Neuronal stem cell (in vitro differentiated cells): Measurements from ENCODE around the gene ACKR2.
"Not testable (repeated sequence)": the region's sequence is repeated elsewhere in the genome, so short reads cannot be mapped to it uniquely, and the experiment has no call there.

Experiments
- DNase-seq: peaks from one replicate; pipeline ENCODE4 v3.0.0-alpha.2; 2013; ENCODE audit warnings: low spot score
- H2AFZ ChIP-seq: one replicate; pipeline ENCODE4 v1.6.1; 2013; ENCODE audit warnings: mild to moderate bottlenecking, low read length, inconsistent platforms
- H2AK5ac ChIP-seq: 2 replicates; pipeline ENCODE4 v1.6.1; 2013; ENCODE audit warnings: low read depth, mild to moderate bottlenecking, inconsistent platforms, low read length, moderate library complexity, mixed read lengths
- H2BK120ac ChIP-seq: 2 replicates; pipeline ENCODE4 v1.6.1; 2013; ENCODE audit warnings: low read depth, mild to moderate bottlenecking, inconsistent platforms, low read length, moderate library complexity, mixed read lengths
- H2BK12ac ChIP-seq: one replicate; pipeline ENCODE4 v1.6.1; 2013; ENCODE audit warnings: low read length, inconsistent platforms
- H2BK15ac ChIP-seq: 2 replicates; pipeline ENCODE4 v1.6.1; 2013; ENCODE audit warnings: mild to moderate bottlenecking, low read length, inconsistent platforms, mixed read lengths
- H2BK5ac ChIP-seq: one replicate; pipeline ENCODE4 v1.6.1; 2013; ENCODE audit warnings: inconsistent platforms, mild to moderate bottlenecking, low read length, moderate library complexity
- H3K14ac ChIP-seq: one replicate; pipeline ENCODE4 v1.6.1; 2013; ENCODE audit warnings: low read length, inconsistent platforms
- H3K18ac ChIP-seq: 2 replicates; pipeline ENCODE4 v1.6.1; 2013; ENCODE audit warnings: low read length, inconsistent platforms
- H3K23ac ChIP-seq: 2 replicates; pipeline ENCODE4 v1.6.1; 2013; ENCODE audit warnings: low read depth, mild to moderate bottlenecking, mixed read lengths, low read length, inconsistent platforms; ENCODE audit not compliant: poor library complexity
- H3K27ac ChIP-seq: replicated peaks from 3 replicates; pipeline ENCODE4 v1.5.1; 2013; ENCODE audit warnings: low read length, inconsistent platforms
- H3K27me3 ChIP-seq, 3 experiments: 2 replicates each; pipeline ENCODE4 v1.6.1; 2013; ENCODE audit warnings: low read length in 3 of 3, mild to moderate bottlenecking in 2 of 3, inconsistent platforms in 1 of 3, low read depth in 1 of 3, mixed read lengths in 1 of 3, moderate library complexity in 1 of 3; ENCODE audit not compliant: control insufficient read depth in 3 of 3, insufficient read depth in 3 of 3
- H3K36me3 ChIP-seq, 2 donors: replicated peaks in 1 of 2; 2 replicates each; pipeline ENCODE4 v1.6.1; 2013; ENCODE audit warnings: low read length in 2 of 2; ENCODE audit not compliant: control insufficient read depth in 2 of 2, insufficient read depth in 2 of 2
- H3K4ac ChIP-seq: 2 replicates; pipeline ENCODE4 v1.6.1; 2013; ENCODE audit warnings: inconsistent platforms, mild to moderate bottlenecking, low read length, moderate library complexity
- H3K4me1 ChIP-seq, 2 donors: 1 replicate in 1 of 2; 2 replicates in 1 of 2; pipeline ENCODE4 v1.6.1; 2013; ENCODE audit warnings: low read length in 2 of 2, low read depth in 1 of 2; ENCODE audit not compliant: control insufficient read depth in 2 of 2, insufficient read depth in 1 of 2
- H3K4me2 ChIP-seq: one replicate; pipeline ENCODE4 v1.6.1; 2013; ENCODE audit warnings: mild to moderate bottlenecking, low read length, inconsistent platforms; ENCODE audit not compliant: insufficient read depth, poor library complexity, severe bottlenecking
- H3K4me3 ChIP-seq, 2 donors: 2 replicates each; pipeline ENCODE4 v1.5.1; 2013; ENCODE audit warnings: low read length in 2 of 2, mild to moderate bottlenecking in 2 of 2, inconsistent platforms in 1 of 2, moderate library complexity in 1 of 2
- H3K79me1 ChIP-seq: one replicate; pipeline ENCODE4 v1.6.1; 2013; ENCODE audit warnings: low read depth, mild to moderate bottlenecking, inconsistent platforms, low read length, moderate library complexity
- H3K9ac ChIP-seq: one replicate; pipeline ENCODE4 v1.6.1; 2013; ENCODE audit warnings: mild to moderate bottlenecking, low read depth, low read length, inconsistent platforms; ENCODE audit not compliant: poor library complexity
- H3K9me3 ChIP-seq, 2 donors: replicated peaks in 1 of 2; 2 replicates each; pipeline versions ENCODE3 to v1.6.1; 2013; ENCODE audit warnings: low read length in 2 of 2, mild to moderate bottlenecking in 2 of 2, inconsistent platforms in 1 of 2, low read depth in 1 of 2, mixed read lengths in 1 of 2, moderate library complexity in 1 of 2; ENCODE audit not compliant: control insufficient read depth in 2 of 2, insufficient read depth in 1 of 2
- H4K8ac ChIP-seq: one replicate; pipeline ENCODE4 v1.6.1; 2013; ENCODE audit warnings: low read depth, mild to moderate bottlenecking, inconsistent platforms, low read length, moderate library complexity
- H4K91ac ChIP-seq: one replicate; pipeline ENCODE4 v1.6.1; 2013; ENCODE audit warnings: low read length, low read depth, mild to moderate bottlenecking, inconsistent platforms; ENCODE audit not compliant: poor library complexity
- WGBS, 2 donors: extraction: QIAGEN DNeasy Blood & Tissue Kit; methylation state at CpG; one replicate each; pipeline ENCODE4 v1.1.7; 2013; ENCODE audit warnings: missing lambda C conversion rate in 2 of 2, mixed read lengths in 1 of 2; ENCODE audit not compliant: insufficient read length in 2 of 2, insufficient replicate concordance in 1 of 2; ENCODE audit errors: extremely low coverage in 2 of 2; 5-methylcytosine and 5-hydroxymethylcytosine counted together

The ACKR2 gene

GRCh38 chr3:42883251-42883930 is 74.1 kb downstream of the ACKR2 start:
- H2AK5ac ChIP-seq, H4K8ac ChIP-seq, H3K4me2 ChIP-seq, H3K4me1 ChIP-seq, H4K91ac ChIP-seq, DNase-seq, H3K9ac ChIP-seq, H3K9me3 ChIP-seq, H3K27ac ChIP-seq, H3K4ac ChIP-seq, H3K23ac ChIP-seq, H3K79me1 ChIP-seq, H2AFZ ChIP-seq, H2BK12ac ChIP-seq, H2BK15ac ChIP-seq, H3K18ac ChIP-seq, H2BK5ac ChIP-seq, H2BK120ac ChIP-seq, H3K36me3 ChIP-seq, H3K14ac ChIP-seq, H3K4me3 ChIP-seq: not testable (repeated sequence)
- no CpG with 5 or more reads among the region's 6 CpGs for WGBS, 2 donors
- peaks cover 0 to 15% (median 0%) of the 10 kb centered on the region in 3 experiments for H3K27me3 ChIP-seq

GRCh38 chr3:42884324-42884723 is 75.1 kb downstream of the ACKR2 start:
- H4K91ac ChIP-seq = no peak overlapping the region
- H3K27ac ChIP-seq = no peak overlapping the region
- no peak overlapping the region for H2AFZ ChIP-seq
- no peaks in the 10 kb centered on the region for H3K36me3 ChIP-seq
- no peak overlapping the region for H3K9ac ChIP-seq
- no peak overlapping the region for H2BK12ac ChIP-seq
- H2AK5ac ChIP-seq = no peak overlapping the region
- H2BK15ac ChIP-seq = no peak overlapping the region
- no CpG with 5 or more reads among the region's 2 CpGs for WGBS, 2 donors
- no peaks in the 10 kb centered on the region for H3K9me3 ChIP-seq
- no peak overlapping the region for H3K18ac ChIP-seq
- no peak overlapping the region for H3K4ac ChIP-seq
- H3K4me1 ChIP-seq = peaks cover 3 to 5% of the 10 kb centered on the region in 2 donors
- no peak overlapping the region for H2BK120ac ChIP-seq
- no peak overlapping the region for H4K8ac ChIP-seq
- H3K4me3 ChIP-seq = no peak overlapping the region
- no peak overlapping the region for H3K4me2 ChIP-seq
- no peak overlapping the region for H3K23ac ChIP-seq
- DNase-seq = no peak
- no peak overlapping the region for H3K14ac ChIP-seq
- H2BK5ac ChIP-seq = no peak overlapping the region
- peaks cover 0 to 11% (median 0%) of the 10 kb centered on the region in 3 experiments for H3K27me3 ChIP-seq
- H3K79me1 ChIP-seq = no peaks in the 10 kb centered on the region

GRCh38 chr3:42886294-42886822 is 77.1 kb downstream of the ACKR2 start:
- no peak overlapping the region for H2BK5ac ChIP-seq
- H3K14ac ChIP-seq = no peak overlapping the region
- no peak overlapping the region for H2BK15ac ChIP-seq
- H3K9ac ChIP-seq = no peak overlapping the region
- no peak overlapping the region for H3K18ac ChIP-seq
- H3K36me3 ChIP-seq = no peaks in the 10 kb centered on the region
- no peak overlapping the region for H2AFZ ChIP-seq
- H3K4ac ChIP-seq = no peak overlapping the region
- no peak overlapping the region for H2BK120ac ChIP-seq
- no peak overlapping the region for H2AK5ac ChIP-seq
- no peak overlapping the region for H4K8ac ChIP-seq
- H3K27me3 ChIP-seq = peaks cover 0 to 11% (median 0%) of the 10 kb centered on the region in 3 experiments
- no CpG with 5 or more reads among the region's 1 CpG for WGBS, 2 donors
- H3K27ac ChIP-seq = no peak overlapping the region
- no peaks in the 10 kb centered on the region for H3K79me1 ChIP-seq
- H3K9me3 ChIP-seq = no peaks in the 10 kb centered on the region
- H3K4me1 ChIP-seq = peaks cover under 1% of the 10 kb centered on the region in 2 donors
- DNase-seq = no peak
- H2BK12ac ChIP-seq = no peak overlapping the region
- no peak overlapping the region for H3K4me3 ChIP-seq
- no peak overlapping the region for H4K91ac ChIP-seq
- H3K4me2 ChIP-seq = no peak overlapping the region
- H3K23ac ChIP-seq = no peak overlapping the region

GRCh38 chr3:42887084-42887483 is 77.8 kb downstream of the ACKR2 start:
- no peak overlapping the region for H4K91ac ChIP-seq
- no peaks in the 10 kb centered on the region for H3K36me3 ChIP-seq
- H3K9me3 ChIP-seq = no peaks in the 10 kb centered on the region
- H2BK12ac ChIP-seq = no peak overlapping the region
- no peaks in the 10 kb centered on the region for H3K79me1 ChIP-seq
- H3K27me3 ChIP-seq = peaks cover 0 to 5% (median 0%) of the 10 kb centered on the region in 3 experiments
- H2BK5ac ChIP-seq = no peak overlapping the region
- no peak overlapping the region for H3K9ac ChIP-seq
- H3K18ac ChIP-seq = no peak overlapping the region
- no peak overlapping the region for H3K23ac ChIP-seq
- H3K4me3 ChIP-seq = no peak overlapping the region
- no peak overlapping the region for H2BK15ac ChIP-seq
- H3K27ac ChIP-seq = no peak overlapping the region
- no peak for DNase-seq
- H3K4ac ChIP-seq = no peak overlapping the region
- no peaks in the 10 kb centered on the region for H3K4me1 ChIP-seq
- H2AFZ ChIP-seq = no peak overlapping the region
- H2BK120ac ChIP-seq = no peak overlapping the region
- H3K4me2 ChIP-seq = no peak overlapping the region
- H2AK5ac ChIP-seq = no peak overlapping the region
- no peak overlapping the region for H4K8ac ChIP-seq
- no CpG with 5 or more reads among the region's 3 CpGs for WGBS, 2 donors
- no peak overlapping the region for H3K14ac ChIP-seq
